Neutrophil (primary cell): ENCODE measurements around the gene PPP1R14B.

Experiments
- H3K27ac ChIP-seq: fragments of 200-600 bp; sonication (generic); 2 replicates; pipeline ENCODE4 v1.5.1; 2016; ENCODE audit warnings: mild to moderate bottlenecking, moderate library complexity
- H3K27me3 ChIP-seq: fragments of 200-600 bp; sonication (generic); 2 replicates; pipeline ENCODE4 v1.6.0; 2016; ENCODE audit warnings: mild to moderate bottlenecking
- H3K36me3 ChIP-seq: fragments of 200-600 bp; sonication (generic); 2 replicates; pipeline ENCODE4 v1.5.1; 2017
- H3K4me1 ChIP-seq, 2 experiments: fragments of 200-600 bp in 1 of 2; sonication (generic) in 1 of 2; 1 replicate in 1 of 2; 2 replicates in 1 of 2; pipeline versions ENCODE4 v1.5.1 to v1.6.1; 2013 to 2016; ENCODE audit warnings: low read depth in 1 of 2, low read length in 1 of 2, mild to moderate bottlenecking in 1 of 2, moderate library complexity in 1 of 2; ENCODE audit not compliant: control insufficient read depth in 1 of 2, insufficient read depth in 1 of 2
- H3K4me3 ChIP-seq, 2 experiments: fragments of 200-600 bp in 1 of 2; sonication (generic) in 1 of 2; 1 replicate in 1 of 2; 2 replicates in 1 of 2; pipeline ENCODE4 v1.5.1; 2013 to 2016; ENCODE audit warnings: low read depth in 1 of 2, low read length in 1 of 2, mild to moderate bottlenecking in 1 of 2, moderate library complexity in 1 of 2
- H3K9me3 ChIP-seq: fragments of 200-600 bp; sonication (generic); 2 replicates; pipeline ENCODE4 v1.5.1; 2016
- TF ChIP-seq, protein P1 (sequence below): fragments of 200-600 bp; sonication (generic); IDR thresholded peaks from 2 replicates; pipeline ENCODE4 v1.5.1; 2016; ENCODE audit warnings: antibody characterized with exemption

The PPP1R14B gene

DNA sequence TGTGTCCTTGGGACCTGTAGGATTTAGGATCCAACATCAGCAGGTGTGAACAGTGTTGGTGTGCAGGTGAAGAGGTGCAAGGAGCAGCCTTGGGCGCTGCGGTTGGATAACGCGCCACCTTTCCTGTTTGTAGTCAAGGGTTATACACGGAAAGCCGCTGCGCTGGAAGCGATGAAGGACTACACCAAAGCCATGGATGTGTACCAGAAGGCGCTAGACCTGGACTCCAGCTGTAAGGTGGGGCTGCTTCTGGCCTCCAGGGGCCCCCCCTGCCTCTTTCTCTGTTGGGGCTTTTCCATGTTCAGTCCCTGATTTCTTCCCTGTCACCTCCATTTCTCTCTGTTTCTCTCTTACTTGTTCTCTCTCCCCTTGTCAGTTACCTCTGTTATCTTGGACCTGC lies 43.8 kb downstream of the PPP1R14B start:
- H3K9me3 ChIP-seq, result no peaks in the 10 kb centered on the region
- no peaks in the 10 kb centered on the region for H3K27me3 ChIP-seq
- H3K4me1 ChIP-seq, result peaks cover 29 to 33% of the 10 kb centered on the region in 2 experiments
- peaks cover 30% of the 10 kb centered on the region for H3K36me3 ChIP-seq
- no peak overlapping the region for H3K27ac ChIP-seq
- TF ChIP-seq, protein P1, sequence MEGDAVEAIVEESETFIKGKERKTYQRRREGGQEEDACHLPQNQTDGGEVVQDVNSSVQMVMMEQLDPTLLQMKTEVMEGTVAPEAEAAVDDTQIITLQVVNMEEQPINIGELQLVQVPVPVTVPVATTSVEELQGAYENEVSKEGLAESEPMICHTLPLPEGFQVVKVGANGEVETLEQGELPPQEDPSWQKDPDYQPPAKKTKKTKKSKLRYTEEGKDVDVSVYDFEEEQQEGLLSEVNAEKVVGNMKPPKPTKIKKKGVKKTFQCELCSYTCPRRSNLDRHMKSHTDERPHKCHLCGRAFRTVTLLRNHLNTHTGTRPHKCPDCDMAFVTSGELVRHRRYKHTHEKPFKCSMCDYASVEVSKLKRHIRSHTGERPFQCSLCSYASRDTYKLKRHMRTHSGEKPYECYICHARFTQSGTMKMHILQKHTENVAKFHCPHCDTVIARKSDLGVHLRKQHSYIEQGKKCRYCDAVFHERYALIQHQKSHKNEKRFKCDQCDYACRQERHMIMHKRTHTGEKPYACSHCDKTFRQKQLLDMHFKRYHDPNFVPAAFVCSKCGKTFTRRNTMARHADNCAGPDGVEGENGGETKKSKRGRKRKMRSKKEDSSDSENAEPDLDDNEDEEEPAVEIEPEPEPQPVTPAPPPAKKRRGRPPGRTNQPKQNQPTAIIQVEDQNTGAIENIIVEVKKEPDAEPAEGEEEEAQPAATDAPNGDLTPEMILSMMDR, result no peak
- H3K4me3 ChIP-seq, result no peak overlapping the region

DNA sequence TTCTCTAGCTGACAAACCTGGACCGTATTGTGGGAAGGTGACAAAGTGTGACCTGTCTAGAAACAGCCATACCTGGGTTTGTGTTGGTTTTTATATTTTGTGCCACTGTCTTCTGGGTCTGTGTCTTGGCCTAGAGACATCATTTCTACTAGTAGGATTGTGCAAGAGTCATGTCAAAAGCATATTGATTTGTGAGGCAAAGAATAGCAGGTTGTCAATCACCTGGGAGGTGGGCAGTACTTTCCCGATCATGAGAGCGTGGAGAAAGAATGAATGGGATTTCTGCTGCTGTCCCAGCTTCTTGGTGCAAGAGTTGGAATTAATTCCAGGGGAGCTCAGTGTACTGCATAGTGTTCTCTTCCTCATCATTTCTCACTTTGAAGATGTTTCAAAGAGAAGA lies 45.2 kb downstream of the PPP1R14B start:
- Histone ChIP-seq H3K4me1 (peaks cover 24 to 25% of the 10 kb centered on the region in 2 experiments), H3K9me3 (no peaks in the 10 kb centered on the region), H3K4me3 (no peak overlapping the region), H3K36me3 (peaks cover 44% of the 10 kb centered on the region), H3K27me3 (no peaks in the 10 kb centered on the region), H3K27ac (no peak overlapping the region)
- TF ChIP-seq, protein P1, result no peak

DNA sequence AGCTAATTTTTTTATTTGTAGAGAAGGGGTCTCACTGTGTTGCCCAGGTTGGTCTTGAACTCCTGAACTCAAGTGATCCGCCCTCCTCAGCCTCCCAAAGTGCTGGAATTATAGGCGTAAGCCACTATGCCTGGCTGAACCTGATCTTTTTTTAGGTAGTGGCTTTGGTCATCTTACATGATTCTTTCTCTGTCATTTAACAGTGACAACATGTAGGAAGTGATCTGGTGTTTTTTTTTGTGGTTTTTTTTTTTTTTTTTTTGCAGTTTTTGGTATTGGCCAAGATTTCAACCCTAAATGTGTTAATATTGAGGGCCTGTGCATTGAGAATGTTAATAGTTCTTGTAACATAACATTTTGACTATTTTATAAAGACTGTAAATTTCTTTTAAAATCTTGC lies 48.2 kb downstream of the PPP1R14B start:
- peaks cover 71% of the 10 kb centered on the region for H3K36me3 ChIP-seq
- no peaks in the 10 kb centered on the region for H3K4me1 ChIP-seq
- H3K27me3 ChIP-seq, result no peaks in the 10 kb centered on the region
- H3K9me3 ChIP-seq, result no peaks in the 10 kb centered on the region
- H3K27ac ChIP-seq, result peak overlapping the region; percentile 57
- TF ChIP-seq, protein P1, result no peak
- no peak overlapping the region for H3K4me3 ChIP-seq

DNA sequence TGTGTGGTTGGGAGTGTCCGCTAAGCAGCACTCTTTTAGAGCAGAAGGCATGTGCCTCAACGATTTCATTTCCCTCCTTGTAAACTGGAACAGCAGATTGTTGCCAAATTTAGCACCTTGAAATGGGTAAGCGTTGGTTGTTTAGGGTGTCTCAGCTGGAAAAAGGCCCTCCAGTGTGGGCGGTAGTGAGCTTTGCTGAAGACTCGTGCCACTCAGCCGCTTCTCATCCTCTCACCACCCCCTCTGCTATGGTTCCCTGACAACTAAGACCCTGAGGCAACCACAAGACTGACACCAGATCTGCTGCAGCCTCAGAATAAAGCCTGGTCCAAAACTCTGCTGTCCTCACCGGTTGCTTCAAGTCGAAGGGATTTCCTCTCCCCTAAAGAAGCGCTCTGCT lies 50.1 kb downstream of the PPP1R14B start:
- H3K4me3 ChIP-seq, result no peak overlapping the region
- peaks cover 65% of the 10 kb centered on the region for H3K36me3 ChIP-seq

More for the DNA sequence above, 50.1 kb downstream of the PPP1R14B start:
- Histone ChIP-seq H3K27ac (no peak overlapping the region), H3K4me1 (peaks cover 4 to 10% of the 10 kb centered on the region in 2 experiments), H3K27me3 (no peaks in the 10 kb centered on the region), H3K9me3 (no peaks in the 10 kb centered on the region)
- TF ChIP-seq, protein P1, result no peak
